Pancreas (tissue), 10 donors: ENCODE results near the gene RRAD. TPM values are rescaled to one million over a fixed set of nuclear protein-coding genes. Genes with fewer than 3 reads are reported as not detected.
A peak's percentile ranks its signal among the peaks of the same experiment; 100 is the strongest.

Experiments
- ATAC-seq, 4 donors: fragments of 200-7000 bp; cut with Tn5 transposase; one replicate each; pipeline versions ENCODE4 v1.8.0 to v1.9.1; 2020; ENCODE audit warnings: mild to moderate bottlenecking in 4 of 4, moderate library complexity in 4 of 4
- DNase-seq, 6 donors: peaks; one replicate each; pipeline ENCODE4 v3.0.0-alpha.2; 2020
- FAIRE-seq: peaks from 2 replicates; lab custom pipeline; 2012; peaks lifted over from hg19 to GRCh38; lab: Jason Lieb, UNC
- H3K27ac ChIP-seq, 4 donors: fragments of 200-600 bp; sonication (generic); 1 replicate in 3 of 4; 2 replicates in 1 of 4; pipeline versions ENCODE4 v1.5.0 to v1.8.0; 2020
- H3K27me3 ChIP-seq, 4 donors: fragments of 200-600 bp; one replicate each; pipeline ENCODE4 v1.8.0; 2021
- H3K36me3 ChIP-seq, 3 donors: fragments of 200-600 bp; sonication (generic) in 1 of 3; one replicate each; pipeline versions ENCODE4 v1.5.0 to v1.8.0; 2020 to 2021
- H3K4me1 ChIP-seq, 3 donors: fragments of 200-600 bp; one replicate each; pipeline ENCODE4 v1.8.0; 2021
- H3K4me3 ChIP-seq, 4 donors: fragments of 200-600 bp; sonication (generic) in 2 of 4; one replicate each; pipeline versions ENCODE4 v1.5.0 to v1.8.0; 2020 to 2021
- H3K9me3 ChIP-seq, 4 donors: fragments of 200-600 bp; one replicate each; pipeline ENCODE4 v1.8.0; 2021
- CTCF ChIP-seq, 4 donors: fragments of 200-600 bp; sonication (generic) in 3 of 4; IDR thresholded peaks; one replicate each; pipeline versions ENCODE4 v1.5.0 to v1.8.0; 2021; ENCODE audit warnings: antibody characterized with exemption in 4 of 4
- WGBS, 2 donors: extraction: QIAGEN DNeasy Blood & Tissue Kit; methylation state at CpG; one replicate each; pipeline ENCODE4 v1.1.7; 2013; 5-methylcytosine and 5-hydroxymethylcytosine counted together
- intact Hi-C, 3 donors: fragments of 100-400 bp; cut with DNase I; formaldehyde crosslinking; loops; one replicate each; pipeline versions ENCODE4 v1.11.1 to v1.14.2; 2022
- polyA plus RNA-seq, 2 donors: library from polyadenylated mRNA; stranded (reverse); fragments of 200-250 nt; gene quantifications; one replicate each; pipeline ENCODE4 v1.2.3, GENCODE V29; 2013
- total RNA-seq, 6 donors: library from RNA; stranded (reverse); fragmentation: NEBNext Ultra II Directional in 4 of 6; extraction: Animal tissue kit (Norgen Biotek cat#: 25700) in 4 of 6; gene quantifications; one replicate each; pipeline versions ENCODE4 v1.2.1 to v1.2.4, GENCODE V29; 2021 to 2023
- donor health status: healthy with polysubstance abuse.
- donor health status: DM: no; HTN: no; CAD: no; lungs with moderate emphysema.
- donor health status: DM: no; HTN: no; CAD: no.
- donor health status: control.
- donor health status: control.
- donor health status: Bipolar disorder and iron deficiency.
- donor health status: DM: yes; HTN: yes; CAD: no.
- donor health status: DM: no; HTN: no; CAD: no.
- donor health status: DM: no; HTN: no; CAD: no.
- donor health status: DM: yes; HTN: yes; CAD: no.

Gene RRAD
- total and polyA plus RNA-seq, 8 donors = 0.20 to 2.9 (median 0.60) TPM

DNA sequence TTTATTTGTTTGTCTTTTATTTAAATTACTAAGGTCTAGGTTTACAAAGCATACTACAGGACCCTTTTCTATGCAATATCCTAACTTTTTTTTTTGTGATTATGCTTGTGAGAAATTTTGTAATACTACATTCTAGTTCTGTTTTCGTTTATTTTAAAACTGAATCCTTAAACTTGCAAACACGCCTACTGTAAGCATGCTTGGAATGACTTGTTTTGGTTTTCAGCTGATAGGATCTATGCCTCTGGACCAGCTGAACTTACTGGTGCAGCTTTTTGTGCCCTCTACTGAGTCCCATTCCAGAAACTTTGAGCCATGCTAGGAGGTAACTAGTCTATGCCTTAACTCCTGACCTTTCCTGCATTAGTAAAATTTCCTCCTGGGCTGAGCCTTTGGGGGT lies 39.0 kb downstream of the RRAD start:
- WGBS, 2 donors = 70 to 78% methylated on average over 2 of the region's 2 CpGs

GRCh38 chr16:66885491-66885890 lies 39.8 kb downstream of the RRAD start:
- H3K27ac ChIP-seq = no peak overlapping the region
- DNase-seq (peak in 1 of 6 donors; percentile 67), ATAC-seq (no peak), FAIRE-seq (no peak)
- no peaks in the 10 kb centered on the region for H3K27me3 ChIP-seq
- 85 to 89% methylated on average over 12 of the region's 12 CpGs for WGBS, 2 donors
- no peak for TF ChIP-seq CTCF (IDR thresholded peaks at IDR 0.05)
- peaks cover 0 to 7% (median 5%) of the 10 kb centered on the region in 3 donors for H3K4me1 ChIP-seq
- no peaks in the 10 kb centered on the region for H3K9me3 ChIP-seq
- H3K4me3 ChIP-seq = no peak overlapping the region
- peaks cover 0 to 12% (median 11%) of the 10 kb centered on the region in 3 donors for H3K36me3 ChIP-seq
- intact Hi-C loops = no loop called here

More for the DNA sequence above, 39.0 kb downstream of the RRAD start:
- ATAC-seq = no peak
- H3K4me3 ChIP-seq = no peak overlapping the region
- no peak for DNase-seq
- peaks cover 0 to 7% (median 3%) of the 10 kb centered on the region in 3 donors for H3K4me1 ChIP-seq
- no peaks in the 10 kb centered on the region for H3K9me3 ChIP-seq
- TF ChIP-seq CTCF (IDR thresholded peaks at IDR 0.05) = no peak
- intact Hi-C loops = no loop called here
- H3K27me3 ChIP-seq = no peaks in the 10 kb centered on the region
- H3K27ac ChIP-seq = no peak overlapping the region
- FAIRE-seq = no peak
- peaks cover 0 to 12% (median 11%) of the 10 kb centered on the region in 3 donors for H3K36me3 ChIP-seq

DNA sequence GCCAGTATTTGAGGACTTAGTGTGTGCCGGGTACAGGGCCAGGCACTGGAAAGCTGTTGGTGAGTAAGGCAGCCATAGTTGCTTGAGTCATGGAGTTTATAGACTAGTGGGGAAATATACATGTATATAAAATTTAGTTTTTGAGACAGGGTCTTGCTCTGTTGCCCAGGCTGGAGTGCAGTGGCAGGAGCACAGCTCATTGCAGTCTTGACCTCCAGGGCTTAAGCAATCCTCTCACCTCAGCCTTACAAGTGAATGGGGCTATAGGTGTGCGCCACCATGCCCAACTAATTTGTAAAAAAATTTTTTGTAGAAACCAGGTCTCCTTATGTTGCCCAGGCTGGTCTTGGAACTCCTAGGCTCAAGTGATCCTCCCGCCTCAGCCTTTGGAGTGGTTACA lies 42.6 kb downstream of the RRAD start:
- Histone ChIP-seq H3K9me3 (no peaks in the 10 kb centered on the region), H3K4me3 (no peak overlapping the region), H3K36me3 (peaks cover 0 to 12% (median 11%) of the 10 kb centered on the region in 3 donors), H3K4me1 (peaks cover 4 to 14% (median 7%) of the 10 kb centered on the region in 3 donors), H3K27me3 (no peaks in the 10 kb centered on the region), H3K27ac (no peak overlapping the region)
- TF ChIP-seq CTCF (IDR thresholded peaks at IDR 0.05) = no peak
- WGBS, 2 donors = 97% methylated on average over 3 of the region's 3 CpGs
- DNase-seq = no peak
- no peak for FAIRE-seq
- intact Hi-C loops = no loop called here
- ATAC-seq = no peak

GRCh38 chr16:66881964-66882508 lies 43.3 kb downstream of the RRAD start:
- no peak for DNase-seq
- intact Hi-C loops = no loop called here
- Histone ChIP-seq H3K36me3 (peaks cover 0 to 12% (median 11%) of the 10 kb centered on the region in 3 donors), H3K9me3 (no peaks in the 10 kb centered on the region), H3K27me3 (no peaks in the 10 kb centered on the region), H3K27ac (no peak overlapping the region), H3K4me3 (peak overlapping the region in 1 of 4 donors; percentile 60), H3K4me1 (peaks cover 6 to 14% (median 7%) of the 10 kb centered on the region in 3 donors)
- no peak for TF ChIP-seq CTCF (IDR thresholded peaks at IDR 0.05)
- no peak for ATAC-seq
- 84 to 87% methylated on average over 8 of the region's 8 CpGs for WGBS, 2 donors
- no peak for FAIRE-seq

DNA sequence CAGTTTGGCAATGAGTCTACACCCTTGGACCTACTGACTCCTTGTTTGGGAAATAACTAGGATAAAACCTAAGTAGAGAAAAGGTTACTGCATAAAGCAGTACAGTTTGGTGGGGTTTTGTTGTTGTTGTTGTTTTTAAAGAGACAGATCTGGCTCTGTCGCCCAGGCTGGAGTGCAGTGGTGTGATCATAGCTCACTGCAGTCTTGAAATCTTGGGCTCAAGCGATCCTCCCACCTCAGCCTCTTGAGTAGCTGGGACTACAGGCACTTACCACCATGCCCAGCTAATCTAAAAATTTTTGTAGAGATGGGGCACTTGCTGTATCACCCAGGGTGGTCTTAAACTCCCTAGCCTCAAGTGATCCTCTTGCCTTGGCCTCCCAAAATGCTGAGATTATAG lies 43.8 kb downstream of the RRAD start:
- WGBS, 2 donors = 39 to 50% methylated on average over 2 of the region's 2 CpGs
- DNase-seq = no peak
- ATAC-seq = no peak
- FAIRE-seq = no peak
- H3K9me3 ChIP-seq = no peaks in the 10 kb centered on the region
- H3K36me3 ChIP-seq = peaks cover 0 to 12% (median 11%) of the 10 kb centered on the region in 3 donors
- H3K4me3 ChIP-seq = peak overlapping the region in 3 of 4 donors; percentile 60 to 92 (median 86)
- no peak overlapping the region for H3K27ac ChIP-seq
- no peaks in the 10 kb centered on the region for H3K27me3 ChIP-seq
- peaks cover 6 to 14% (median 7%) of the 10 kb centered on the region in 3 donors for H3K4me1 ChIP-seq
- intact Hi-C loops = no loop called here
- no peak for TF ChIP-seq CTCF (IDR thresholded peaks at IDR 0.05)
